HG03280 (cell line): ENCODE data around the gene KRTAP10-8.
"Not testable (repeated sequence)": the region's sequence is repeated elsewhere in the genome, so short reads cannot be mapped to it uniquely, and the experiment has no call there.

ENCODE experiments used
- ATAC-seq: cut with Tn5 transposase; IDR thresholded peaks from one replicate; pipeline ENCODE4 v1.9.1; 2021; ENCODE audit warnings: mild to moderate bottlenecking, moderate library complexity; ENCODE audit not compliant: unreplicated experiment

KRTAP10-8 gene, protein sequence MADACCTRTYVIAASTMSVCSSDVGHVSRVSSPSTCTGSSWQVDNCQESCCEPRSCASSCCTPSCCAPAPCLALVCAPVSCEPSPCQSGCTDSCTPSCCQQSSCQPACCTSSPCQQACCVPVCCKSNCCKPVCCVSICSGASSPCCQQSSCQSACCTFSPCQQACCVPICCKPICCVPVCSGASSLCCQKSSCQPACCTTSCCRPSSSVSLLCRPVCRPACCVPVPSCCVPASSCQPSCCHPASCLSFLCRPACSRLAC

DNA sequence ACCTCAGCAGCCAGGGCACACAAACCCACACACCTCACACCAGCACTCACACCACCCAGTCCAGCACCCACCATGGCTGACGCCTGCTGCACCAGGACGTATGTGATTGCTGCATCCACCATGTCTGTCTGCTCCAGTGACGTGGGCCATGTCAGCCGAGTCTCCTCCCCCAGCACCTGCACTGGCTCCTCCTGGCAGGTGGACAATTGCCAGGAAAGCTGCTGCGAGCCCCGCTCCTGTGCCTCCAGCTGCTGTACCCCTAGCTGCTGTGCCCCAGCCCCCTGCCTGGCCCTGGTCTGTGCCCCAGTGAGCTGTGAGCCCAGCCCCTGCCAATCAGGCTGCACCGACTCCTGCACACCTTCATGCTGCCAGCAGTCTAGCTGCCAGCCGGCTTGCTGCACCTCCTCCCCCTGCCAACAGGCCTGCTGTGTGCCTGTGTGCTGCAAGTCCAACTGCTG is at the start of gene KRTAP10-8:
Gene KRTAP10-8, plus strand, starts transcription at position 51 of the 458 bp plus-strand sequence. Its CDS starts 22 bp downstream, at position 73.
- no peak for ATAC-seq

DNA sequence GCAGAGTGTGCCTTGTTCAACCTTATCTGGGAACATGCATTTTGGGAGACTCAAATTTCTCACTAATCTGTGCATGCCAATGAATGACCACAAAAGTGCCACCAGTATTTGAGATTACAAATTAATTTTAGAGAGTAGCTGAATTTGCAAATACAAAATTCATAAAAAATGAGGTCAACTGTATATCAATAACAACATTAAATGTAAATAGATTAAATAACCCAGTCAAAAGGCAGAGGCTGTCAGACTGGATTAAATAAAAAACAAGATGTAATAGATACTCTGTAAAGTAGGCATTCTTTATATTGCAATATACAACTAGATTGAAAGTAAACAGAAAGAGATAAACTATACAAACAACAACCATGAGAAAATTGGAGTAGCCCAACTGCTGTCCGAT is 47.8 kb upstream of the KRTAP10-8 start:
- ATAC-seq, result no peak

DNA sequence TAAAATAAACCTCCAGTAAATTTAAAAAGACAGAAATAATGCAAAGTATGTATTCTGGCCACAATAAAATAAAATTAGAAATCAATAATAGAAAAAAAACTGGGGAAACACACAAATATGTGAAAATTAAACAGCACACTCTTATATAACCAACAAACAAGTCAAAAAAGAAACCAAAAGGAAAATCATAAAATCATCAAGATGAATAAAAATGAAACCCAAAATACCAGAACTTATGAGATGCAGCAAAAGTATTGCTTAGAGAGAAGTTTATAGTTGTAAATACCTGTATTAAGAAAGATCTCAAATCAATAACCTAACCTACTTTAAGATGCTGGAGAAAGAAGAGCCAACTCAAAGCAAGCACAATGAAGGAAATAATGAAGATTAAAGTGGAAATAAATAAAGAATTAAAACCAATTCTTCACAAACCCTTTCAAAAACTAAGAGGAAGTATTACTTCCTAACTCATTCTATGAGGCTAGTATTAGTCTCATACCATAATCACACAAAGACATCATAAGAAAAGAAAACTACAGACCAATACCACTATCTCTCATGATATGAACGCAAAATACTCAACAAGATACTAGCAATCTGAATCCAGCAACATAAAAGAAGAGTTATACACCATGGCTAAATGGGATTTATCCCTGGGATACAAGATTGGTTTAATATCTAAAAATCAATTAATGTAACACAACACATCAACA is 46.8 kb upstream of the KRTAP10-8 start:
- ATAC-seq, result no peak

DNA sequence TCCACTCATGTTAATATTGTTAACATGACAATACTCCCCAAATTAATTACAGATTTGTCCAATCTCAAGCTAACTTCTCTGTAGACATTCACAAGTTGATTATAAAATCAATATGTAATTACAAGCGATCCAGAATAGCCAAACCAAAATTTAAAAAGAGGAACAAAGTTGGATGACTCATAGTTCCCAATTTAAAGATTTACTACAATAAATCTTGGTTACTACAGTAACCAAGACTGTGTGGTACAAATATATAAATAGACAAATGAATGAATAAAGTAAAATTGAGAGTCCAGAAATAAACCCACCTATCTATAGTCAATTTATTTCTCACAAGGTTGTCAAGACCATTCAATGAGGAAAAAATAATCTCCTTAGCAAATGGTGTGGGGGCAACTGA is 45.5 kb upstream of the KRTAP10-8 start:
- no peak for ATAC-seq

DNA sequence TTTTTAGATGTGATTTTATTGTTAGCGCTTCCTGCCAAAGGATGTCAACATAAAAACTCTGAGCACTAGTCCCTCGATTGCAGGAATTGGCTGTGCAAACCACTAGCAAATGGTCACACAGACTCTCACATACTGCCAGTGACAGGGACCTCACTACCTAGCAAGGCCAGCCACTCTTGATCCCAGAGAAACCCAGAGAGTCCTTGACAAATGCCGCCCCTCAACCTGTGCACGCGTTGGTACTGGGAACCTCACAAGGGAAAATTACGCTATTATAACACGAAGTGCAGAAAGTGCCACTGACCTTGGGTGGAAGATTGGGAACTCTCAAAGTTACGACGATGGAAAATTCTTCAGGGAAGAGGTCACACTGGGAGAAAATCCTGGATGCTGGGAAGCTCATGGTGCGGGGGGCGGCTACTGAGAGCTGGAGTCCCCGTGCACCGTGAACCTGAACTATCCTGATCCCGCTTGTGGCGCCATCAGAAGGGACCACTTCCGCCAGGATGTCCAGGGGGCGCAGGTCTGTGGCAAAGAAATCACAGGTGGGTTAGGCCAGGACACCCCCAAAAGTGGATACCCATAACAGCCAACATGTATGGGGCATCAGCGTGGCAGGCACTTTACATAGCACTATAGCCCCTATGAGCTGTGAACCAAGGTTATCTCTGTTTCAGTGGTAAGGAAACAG is 44.3 kb upstream of the KRTAP10-8 start:
- ATAC-seq, result no peak

DNA sequence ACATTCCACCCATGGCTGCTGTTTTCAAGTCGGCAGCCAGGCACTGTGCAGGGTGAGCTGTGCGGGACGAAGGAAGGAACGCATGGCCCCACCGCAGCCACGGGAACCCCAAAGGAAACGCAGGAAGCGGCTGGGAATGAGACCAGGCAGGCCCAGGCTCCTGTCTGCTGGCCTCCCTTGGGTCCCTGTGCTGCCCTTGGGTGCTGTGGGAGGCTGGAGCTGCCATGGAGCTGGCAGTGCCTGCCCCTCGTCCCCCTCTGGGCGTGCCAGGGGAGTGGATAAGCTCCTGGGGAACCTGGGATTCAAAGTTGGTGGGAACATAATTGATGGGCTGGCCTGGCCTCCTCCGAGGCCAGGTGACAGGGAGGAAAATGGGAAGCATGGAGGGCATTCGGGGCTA is 43.6 kb upstream of the KRTAP10-8 start:
- ATAC-seq, result no peak

DNA sequence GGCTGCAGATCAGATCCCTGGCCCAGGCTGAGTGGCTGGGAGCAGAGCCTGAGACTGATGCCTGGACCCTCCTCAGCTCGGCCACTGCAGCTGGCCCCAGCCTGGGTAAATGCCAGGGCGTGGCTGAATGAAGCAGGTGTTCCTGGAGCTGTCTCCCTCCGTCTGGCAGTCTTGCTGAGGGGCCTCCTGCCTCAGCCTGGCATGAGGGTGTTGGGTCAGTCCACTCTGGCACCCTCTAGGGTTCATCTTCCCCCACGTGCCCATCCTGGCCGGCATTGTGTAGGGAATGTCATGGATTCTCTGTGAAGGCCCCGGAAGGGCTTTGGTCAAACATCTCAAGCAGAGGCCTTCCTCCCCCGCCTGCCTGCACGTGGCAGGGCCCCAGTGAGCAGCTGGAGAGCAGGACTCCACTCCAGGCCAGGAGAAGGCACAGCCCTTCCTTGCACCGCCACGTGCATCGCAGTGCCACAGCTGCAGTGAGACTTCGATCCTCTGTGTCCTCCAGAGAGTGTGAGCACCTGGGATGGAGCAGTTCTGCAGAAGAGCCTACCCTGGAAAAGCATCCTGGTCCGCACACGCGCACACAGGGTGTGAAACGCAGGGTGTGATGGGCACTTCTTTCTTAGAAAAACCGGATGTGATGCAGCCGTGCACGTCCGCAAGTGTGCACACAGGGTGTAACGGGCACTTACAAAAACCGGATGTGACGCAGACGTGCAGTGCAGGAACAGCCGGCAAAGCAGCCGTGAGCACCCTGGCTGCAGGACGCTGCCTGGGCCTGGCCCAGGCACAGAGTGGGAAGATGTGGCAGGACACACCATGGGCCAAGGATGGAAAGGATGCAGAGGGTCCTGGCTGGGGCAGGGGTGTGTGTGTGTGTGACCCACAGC is 43.0 kb upstream of the KRTAP10-8 start:
- ATAC-seq, result no peak

DNA sequence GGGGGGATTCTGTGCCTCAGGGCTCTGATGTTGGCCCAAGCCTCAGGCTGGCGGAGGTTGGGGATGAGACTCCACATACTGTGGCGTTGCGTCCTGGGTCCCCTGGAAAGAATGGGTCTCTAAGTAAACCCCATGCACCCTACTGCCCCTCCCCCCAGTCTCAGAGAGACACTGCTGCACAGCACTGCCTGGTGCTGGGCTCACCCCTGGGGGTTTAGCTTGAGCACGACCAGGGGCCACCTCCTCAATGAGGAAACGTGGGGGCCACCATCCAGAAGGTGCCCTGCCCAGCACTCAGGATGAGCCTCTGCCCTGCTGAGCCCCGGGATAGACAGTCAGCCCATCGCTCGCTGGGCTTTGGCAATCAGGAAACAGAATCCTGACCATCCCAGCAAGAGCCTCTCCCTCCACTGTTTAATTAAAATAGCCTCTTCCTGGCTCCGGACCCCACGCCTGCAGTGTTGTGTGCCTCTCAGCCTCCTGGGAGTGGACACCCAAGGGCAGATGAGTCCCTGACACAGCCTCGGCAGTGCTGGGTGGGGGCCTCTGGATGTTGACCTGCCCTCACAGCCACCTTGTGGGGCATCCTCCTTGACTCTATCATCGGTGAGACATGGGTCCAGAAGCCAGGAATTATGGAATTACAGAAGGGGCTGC is 41.9 kb upstream of the KRTAP10-8 start:
- ATAC-seq, result no peak

DNA sequence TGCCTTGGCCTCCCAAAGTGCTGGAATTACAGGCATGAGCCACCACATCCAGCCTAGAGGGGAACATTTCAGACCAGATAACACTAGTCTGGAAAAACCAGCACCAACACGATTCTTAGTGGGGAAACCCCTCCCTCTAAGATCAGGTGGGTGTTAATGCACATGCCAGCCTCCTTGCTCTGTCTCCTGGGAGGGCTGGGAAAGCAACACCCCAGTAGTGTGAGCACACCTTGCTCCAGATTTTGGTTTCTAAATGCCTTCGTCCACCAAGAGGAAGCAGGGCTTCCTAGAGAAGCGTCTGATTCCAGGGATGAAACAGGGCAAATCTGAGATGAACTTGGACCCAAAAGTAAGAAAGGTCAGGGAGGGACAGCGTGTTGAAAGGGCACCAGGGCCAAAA is 40.6 kb upstream of the KRTAP10-8 start:
- ATAC-seq, result no peak

DNA sequence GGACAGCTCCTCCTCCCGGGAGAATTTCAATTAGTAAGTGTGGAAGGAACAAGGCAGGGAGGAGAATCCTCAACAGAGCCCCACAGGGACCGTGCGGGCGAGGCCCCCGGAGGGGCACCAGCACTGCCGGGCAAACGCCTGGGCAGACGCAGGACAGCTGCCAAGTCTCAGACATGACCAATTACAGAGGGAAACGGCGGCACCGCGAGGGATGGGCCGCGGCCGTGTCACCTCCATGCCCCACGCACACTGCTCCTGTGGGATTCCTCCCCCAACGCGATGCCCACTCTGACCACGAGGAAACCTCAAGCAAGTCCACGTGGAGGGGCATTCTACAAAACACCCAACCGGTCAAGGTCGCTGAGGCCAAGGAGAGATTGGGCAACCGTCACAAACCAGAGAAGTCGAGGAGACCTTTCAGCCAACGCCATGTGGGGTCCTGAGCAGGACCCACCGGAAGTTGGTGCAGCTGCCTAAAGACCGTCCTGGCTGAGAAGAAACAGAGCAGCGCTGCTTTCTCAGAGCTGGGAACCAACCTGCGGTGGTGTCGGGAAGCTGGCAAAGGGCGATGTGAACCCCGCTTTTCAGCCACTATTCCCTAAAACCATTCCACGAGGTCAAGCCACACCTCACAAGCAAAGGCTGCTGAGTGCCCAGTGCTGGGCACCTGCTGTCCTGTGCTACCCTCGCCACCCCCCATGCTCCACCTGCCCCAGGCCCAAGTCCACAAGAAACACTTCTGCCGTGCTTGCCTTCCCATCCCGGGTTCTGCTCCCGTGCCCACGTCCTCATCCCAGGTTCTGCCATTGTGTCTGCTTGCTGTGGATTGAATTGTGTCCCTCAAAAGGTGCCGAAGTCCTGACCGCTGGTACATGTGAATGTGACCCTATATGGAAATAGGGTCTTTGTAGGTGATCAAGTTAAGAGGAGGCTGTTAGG is 39.8 kb upstream of the KRTAP10-8 start:
- ATAC-seq, result no peak

DNA sequence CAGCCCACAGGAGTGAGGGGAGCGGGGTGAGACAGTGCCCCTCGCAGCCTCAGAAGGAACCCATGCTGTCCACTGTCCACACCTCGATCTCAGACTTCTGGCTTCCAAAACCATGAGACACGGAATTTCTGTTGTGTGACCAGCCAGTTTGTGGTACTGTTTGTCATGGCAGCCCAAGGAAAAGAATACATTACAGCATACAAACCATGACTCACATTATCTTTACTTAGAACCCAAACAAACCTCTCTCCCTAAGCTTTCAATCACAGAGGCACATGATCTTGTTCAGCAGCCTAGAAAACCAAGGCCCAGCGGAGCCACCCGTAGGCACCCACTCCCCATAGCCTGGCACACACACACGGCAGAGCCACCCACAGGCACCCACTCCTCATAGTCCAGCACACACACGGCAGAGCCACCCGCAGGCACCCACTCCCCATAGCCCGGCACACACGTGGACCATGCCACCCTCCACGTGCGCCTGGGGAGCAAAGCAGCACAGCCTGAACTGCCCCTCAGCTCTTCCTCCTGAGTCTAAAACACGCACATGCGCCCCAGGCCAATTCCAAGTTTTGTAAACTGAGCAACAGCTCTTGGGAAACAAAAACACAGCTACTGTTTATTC is 38.8 kb upstream of the KRTAP10-8 start:
- ATAC-seq, result no peak

DNA sequence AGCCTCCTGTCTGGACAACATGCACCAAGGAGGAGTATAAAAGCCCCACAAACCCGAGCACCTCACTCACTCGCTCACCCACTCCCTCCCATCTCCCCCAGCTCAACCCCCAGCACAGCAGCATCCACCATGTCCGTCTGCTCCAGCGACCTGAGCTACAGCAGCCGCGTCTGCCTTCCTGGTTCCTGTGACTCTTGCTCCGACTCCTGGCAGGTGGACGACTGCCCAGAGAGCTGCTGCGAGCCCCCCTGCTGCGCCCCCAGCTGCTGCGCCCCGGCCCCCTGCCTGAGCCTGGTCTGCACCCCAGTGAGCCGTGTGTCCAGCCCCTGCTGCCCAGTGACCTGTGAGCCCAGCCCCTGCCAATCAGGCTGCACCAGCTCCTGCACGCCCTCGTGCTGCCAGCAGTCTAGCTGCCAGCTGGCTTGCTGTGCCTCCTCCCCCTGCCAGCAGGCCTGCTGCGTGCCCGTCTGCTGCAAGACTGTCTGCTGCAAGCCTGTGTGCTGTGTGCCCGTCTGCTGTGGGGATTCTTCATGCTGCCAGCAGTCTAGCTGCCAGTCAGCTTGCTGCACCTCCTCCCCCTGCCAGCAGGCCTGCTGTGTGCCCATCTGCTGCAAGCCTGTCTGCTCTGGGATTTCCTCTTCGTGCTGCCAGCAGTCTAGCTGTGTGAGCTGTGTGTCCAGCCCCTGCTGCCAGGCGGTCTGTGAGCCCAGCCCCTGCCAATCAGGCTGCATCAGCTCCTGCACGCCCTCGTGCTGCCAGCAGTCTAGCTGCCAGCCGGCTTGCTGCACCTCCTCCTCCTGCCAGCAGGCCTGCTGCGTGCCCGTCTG is 38.0 kb upstream of the KRTAP10-8 start, which contains the start of gene KRTAP10-4:
Gene KRTAP10-4, plus strand, starts transcription at position 100 of the 827 bp plus-strand sequence. Its CDS starts 30 bp downstream, at position 130.
- not testable (repeated sequence) for ATAC-seq

DNA sequence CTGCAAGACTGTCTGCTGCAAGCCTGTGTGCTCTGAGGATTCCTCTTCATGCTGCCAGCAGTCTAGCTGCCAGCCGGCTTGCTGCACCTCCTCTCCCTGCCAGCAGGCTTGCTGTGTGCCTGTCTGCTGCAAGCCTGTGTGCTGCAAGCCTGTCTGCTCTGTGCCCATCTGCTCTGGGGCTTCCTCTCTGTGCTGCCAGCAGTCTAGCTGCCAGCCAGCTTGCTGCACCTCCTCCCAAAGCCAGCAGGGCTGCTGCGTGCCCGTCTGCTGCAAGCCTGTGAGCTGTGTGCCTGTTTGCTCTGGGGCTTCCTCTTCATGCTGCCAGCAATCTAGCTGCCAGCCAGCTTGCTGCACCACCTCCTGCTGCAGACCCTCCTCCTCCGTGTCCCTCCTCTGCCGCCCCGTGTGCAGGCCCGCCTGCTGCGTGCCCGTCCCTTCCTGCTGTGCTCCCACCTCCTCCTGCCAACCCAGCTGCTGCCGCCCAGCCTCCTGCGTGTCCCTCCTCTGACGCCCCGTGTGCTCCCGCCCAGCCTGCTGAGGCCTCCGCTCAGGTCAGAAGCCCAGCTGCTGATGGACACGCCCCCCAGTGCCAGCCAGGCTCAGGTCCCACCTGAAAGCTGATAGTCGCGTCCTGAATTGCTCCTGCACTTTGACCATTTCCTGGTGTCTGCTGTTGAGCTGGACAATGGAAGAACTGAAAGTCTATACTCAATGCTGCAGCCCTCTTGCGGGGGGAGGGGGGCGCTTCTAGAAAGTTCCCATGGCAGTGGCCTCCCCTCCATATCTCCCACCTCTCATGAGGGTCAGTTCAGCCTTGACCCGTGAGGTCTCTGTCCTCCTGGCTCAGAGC is 37.2 kb upstream of the KRTAP10-8 start:
- no peak for ATAC-seq

DNA sequence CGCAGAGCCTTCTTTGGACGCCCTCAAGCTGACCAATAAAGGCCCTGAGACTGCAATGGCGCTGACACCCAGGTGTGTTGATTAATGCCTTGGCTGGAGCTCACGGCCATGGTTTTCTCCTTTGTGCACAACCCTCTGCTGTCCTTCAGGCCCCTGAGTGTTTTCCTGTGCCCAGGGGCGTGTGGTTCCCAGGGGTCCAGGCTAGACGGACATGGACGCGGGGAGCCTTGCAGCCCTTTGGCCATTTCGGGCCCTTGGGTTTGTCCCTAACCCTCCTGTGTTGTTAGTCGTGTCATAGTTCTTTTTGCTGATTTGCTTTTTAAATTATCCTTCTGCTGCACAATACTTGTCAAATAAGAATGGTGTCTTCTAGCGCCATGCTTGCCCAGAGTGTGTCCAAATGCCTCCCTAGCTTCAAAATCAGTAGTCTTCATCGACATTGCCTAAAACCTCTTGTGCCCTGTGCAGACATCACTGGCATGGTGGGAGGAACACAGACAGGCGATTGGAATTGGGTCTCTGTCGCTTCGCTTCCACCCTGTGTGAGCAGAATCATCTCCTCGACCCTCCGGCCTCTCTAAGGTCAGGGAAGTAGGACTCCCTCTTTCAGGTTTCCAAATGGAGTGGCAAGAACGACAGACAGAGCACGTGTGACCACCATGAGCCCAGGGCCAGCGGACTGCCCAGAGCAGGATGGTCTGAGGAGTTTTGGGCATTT is 36.4 kb upstream of the KRTAP10-8 start:
- no peak for ATAC-seq

DNA sequence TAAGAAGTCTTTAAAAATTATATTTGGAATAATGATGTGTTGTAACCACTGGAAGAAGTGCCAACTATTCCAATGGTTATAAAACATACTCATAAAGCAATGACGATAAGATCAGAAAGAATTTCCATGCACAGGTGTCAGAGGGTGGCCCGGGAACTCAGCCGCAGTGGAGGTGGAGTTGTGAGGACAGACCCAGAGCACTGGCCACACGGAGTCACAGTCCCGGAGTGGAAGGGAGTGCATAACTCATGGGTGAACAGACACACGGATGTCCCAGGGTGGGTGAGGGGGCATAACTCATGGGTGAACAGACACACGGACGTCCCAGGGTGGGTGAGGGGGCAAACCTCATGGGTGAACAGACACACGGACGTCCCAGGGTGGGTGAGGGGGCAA is 35.9 kb upstream of the KRTAP10-8 start:
- no peak for ATAC-seq

DNA sequence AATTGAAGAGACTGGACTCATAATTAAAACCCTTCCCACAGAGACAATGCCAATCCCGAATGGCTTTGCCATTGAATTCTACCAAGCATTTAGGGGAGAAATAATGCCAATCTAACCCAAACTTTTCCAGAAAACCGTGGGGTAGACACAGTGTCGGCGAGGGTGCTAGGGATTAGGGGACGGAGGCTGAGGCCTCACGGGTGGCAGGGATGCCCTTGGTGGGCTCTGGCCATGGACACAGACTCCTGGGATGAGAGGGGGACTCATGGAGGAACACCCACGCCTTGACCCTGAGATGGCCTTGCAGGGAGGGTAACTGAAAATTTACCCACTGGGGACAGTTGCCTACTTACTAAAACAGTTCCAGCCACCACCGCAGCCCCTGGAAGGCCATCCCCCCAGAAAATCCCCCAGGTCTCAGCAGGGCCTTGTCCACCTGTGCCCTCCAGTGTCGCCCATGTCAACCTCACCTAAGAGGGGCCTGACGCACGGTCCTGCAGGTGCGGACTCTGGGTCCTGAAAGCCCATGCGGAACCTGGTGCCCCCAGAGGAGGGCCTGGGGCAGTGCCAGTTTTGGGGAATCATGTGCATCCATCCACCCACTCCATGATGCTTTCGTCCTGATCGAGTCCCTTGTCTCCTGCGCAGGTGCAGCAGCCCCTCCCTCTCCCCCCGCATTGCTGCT is 33.4 kb upstream of the KRTAP10-8 start:
- no peak for ATAC-seq
